ENCODE results near the gene HTR1D.
"Not testable (repeated sequence)": the region's sequence is repeated elsewhere in the genome, so short reads cannot be mapped to it uniquely, and the experiment has no call there.

The HTR1D gene

GRCh38 chr1:23224739-23225648 is 7.7 kb upstream of the HTR1D start:
- no peak for FAIRE-seq
- no peak for DNase-seq (ENCODE audit: insufficient read length, low spot score)

GRCh38 chr1:23223963-23224362 is 6.7 kb upstream of the HTR1D start:
- not testable (repeated sequence) for DNase-seq (ENCODE audit: insufficient read length, low spot score); FAIRE-seq

More at GRCh38 chr1:23224739-23225648, 7.7 kb upstream of the HTR1D start:
- no peak for TF ChIP-seq CTCF (IDR thresholded peaks at IDR 0.05; ENCODE audit: insufficient read depth, missing control alignments)

- DNase-seq (ENCODE audit: insufficient read length, low spot score); FAIRE-seq: not testable (repeated sequence)
Observed at GRCh38 chr1:23223490-23223951, 6.2 kb upstream of the HTR1D start.

- no peak for TF ChIP-seq CTCF (IDR thresholded peaks at IDR 0.05; ENCODE audit: insufficient read depth, missing control alignments)
Observed at GRCh38 chr1:23222742-23223141, 5.4 kb upstream of the HTR1D start.

GRCh38 chr1:23222331-23222730 is 5.0 kb upstream of the HTR1D start:
- no peak for TF ChIP-seq CTCF (IDR thresholded peaks at IDR 0.05; ENCODE audit: insufficient read depth, missing control alignments)
- FAIRE-seq, result no peak
- DNase-seq (ENCODE audit: insufficient read length, low spot score), result no peak

More at GRCh38 chr1:23222742-23223141, 5.4 kb upstream of the HTR1D start:
- no peak for DNase-seq (ENCODE audit: insufficient read length, low spot score)
- no peak for FAIRE-seq

- FAIRE-seq (no peak), DNase-seq (ENCODE audit: insufficient read length, low spot score) (no peak)
- TF ChIP-seq CTCF (IDR thresholded peaks at IDR 0.05; ENCODE audit: insufficient read depth, missing control alignments), result no peak
Observed at GRCh38 chr1:23221107-23221506, 3.8 kb upstream of the HTR1D start.

- no peak for DNase-seq (ENCODE audit: insufficient read length, low spot score)
- TF ChIP-seq CTCF (IDR thresholded peaks at IDR 0.05; ENCODE audit: insufficient read depth, missing control alignments), result peak; percentile 44
- no peak for FAIRE-seq
Observed at GRCh38 chr1:23216771-23217420, 406 bp downstream of the HTR1D start.
